ENCODE measurements around the gene RFESD. TPM values are rescaled to one million over a fixed set of nuclear protein-coding genes. Genes with fewer than 3 reads are reported as not detected.
"Not testable (repeated sequence)": the region's sequence is repeated elsewhere in the genome, so short reads cannot be mapped to it uniquely, and the experiment has no call there.

RFESD gene
- total and polyA plus RNA-seq, 5 experiments from 2014 or later = 5.6 to 13.4 (median 9.3) TPM

GRCh38 chr5:95631991-95632675 lies 14.4 kb upstream of the RFESD start:
- H3K4me1 Mint-ChIP-seq = peaks cover 12 to 30% (median 20%) of the 10 kb centered on the region in 4 donors
- H3K4me3 Mint-ChIP-seq = peak overlapping the region in 8 of 10 donors; percentile 20 to 79 (median 44)
- no peaks in the 10 kb centered on the region for H3K27me3 Mint-ChIP-seq
- H3K9me3 Mint-ChIP-seq = peaks cover 0 to 6% (median 0%) of the 10 kb centered on the region in 9 donors
- ATAC-seq (peak; percentile 100), DNase-seq (peak in 9 of 10 donors; percentile 37 to 81 (median 61))
- POLR2A ChIA-PET = interaction anchor here (1.4 to 2.7 kb wide), 4 partner anchors 10 to 177 kb away, joined by 3 to 30 read pairs (median 16); partner anchors contain the start of gene RFESD
- H3K27ac Mint-ChIP-seq = peak overlapping the region; percentile 84 to 96 (median 92)
- H3K36me3 Mint-ChIP-seq = peaks cover 0 to 5% (median 2%) of the 10 kb centered on the region in 3 donors

DNA sequence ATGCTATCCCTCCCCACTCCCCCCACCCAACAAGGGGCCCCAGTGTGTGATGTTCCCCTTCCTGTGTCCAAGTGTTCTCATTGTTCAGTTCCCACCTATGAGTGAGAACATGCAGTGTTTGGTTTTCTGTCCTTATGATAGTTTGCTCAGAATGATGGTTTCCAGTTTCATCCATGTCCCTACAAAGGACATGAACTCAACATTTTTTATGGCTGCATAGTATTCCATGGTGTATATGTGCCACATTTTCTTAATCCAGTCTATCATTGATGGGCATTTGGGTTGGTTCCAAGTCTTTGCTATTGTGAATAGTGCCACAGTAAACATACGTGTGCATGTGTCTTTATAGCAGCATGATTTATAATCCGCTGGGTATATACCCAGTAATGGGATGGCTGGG lies 13.6 kb upstream of the RFESD start:
- POLR2A ChIA-PET = interaction anchor here (2.2 to 2.7 kb wide), 2 partner anchors 11 to 13 kb away, joined by 27 to 30 read pairs; partner anchors contain the start of gene RFESD
- not testable (repeated sequence) for H3K4me3 Mint-ChIP-seq

GRCh38 chr5:95633671-95634070 lies 12.9 kb upstream of the RFESD start:
- Mint-ChIP-seq H3K4me3 (no peak overlapping the region), H3K36me3 (peaks cover 0 to 5% (median 2%) of the 10 kb centered on the region in 3 donors), H3K27me3 (peaks cover 0 to 1% (median 0%) of the 10 kb centered on the region in 5 donors), H3K4me1 (peaks cover 12 to 30% (median 20%) of the 10 kb centered on the region in 4 donors), H3K27ac (no peak overlapping the region), H3K9me3 (peaks cover 0 to 6% (median 0%) of the 10 kb centered on the region in 9 donors)
- no peak for ATAC-seq
- POLR2A ChIA-PET = interaction anchor here (1.0 kb wide), 1 partner anchor 9 kb away, joined by 4 read pairs; no protein-coding TSS in a partner anchor
- no peak for DNase-seq

More for the DNA sequence above, 13.6 kb upstream of the RFESD start:
- not testable (repeated sequence) for H3K27me3 Mint-ChIP-seq, DNase-seq, H3K9me3 Mint-ChIP-seq, H3K36me3 Mint-ChIP-seq, ATAC-seq
- Mint-ChIP-seq H3K4me1 (peaks cover 12 to 30% (median 20%) of the 10 kb centered on the region in 4 donors), H3K27ac (peak overlapping the region in 2 of 10 donors; percentile 15 to 60)

DNA sequence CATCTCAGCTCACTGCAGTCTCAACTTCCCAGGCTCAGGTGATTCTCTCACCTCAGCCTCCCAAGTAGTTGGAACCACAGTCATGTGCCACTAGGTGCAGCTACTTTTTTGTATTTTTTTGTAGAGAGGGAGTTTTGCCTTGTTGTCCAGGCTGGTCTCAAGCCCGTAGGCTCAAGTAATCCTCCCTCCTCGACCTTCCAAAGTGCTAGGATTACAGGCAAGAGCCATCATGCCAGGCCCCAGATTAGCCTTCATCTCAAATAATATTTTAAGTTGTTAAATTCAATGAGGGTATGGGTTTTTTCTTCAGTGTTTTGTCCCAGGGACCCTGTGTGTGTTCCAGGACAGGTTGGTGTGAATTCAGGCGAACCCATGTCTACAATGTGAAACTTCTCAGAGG lies 12.5 kb upstream of the RFESD start:
- Mint-ChIP-seq H3K27ac (no peak overlapping the region), H3K9me3 (peaks cover 0 to 6% (median 0%) of the 10 kb centered on the region in 9 donors), H3K27me3 (peaks cover 0 to 1% (median 0%) of the 10 kb centered on the region in 5 donors), H3K4me3 (no peak overlapping the region), H3K36me3 (peaks cover 0 to 5% (median 2%) of the 10 kb centered on the region in 3 donors), H3K4me1 (peaks cover 12 to 30% (median 20%) of the 10 kb centered on the region in 4 donors)
- no peak for ATAC-seq
- no peak for DNase-seq
- POLR2A ChIA-PET = interaction anchor here (1.0 kb wide), 1 partner anchor 8 kb away, joined by 4 read pairs; no protein-coding TSS in a partner anchor

DNA sequence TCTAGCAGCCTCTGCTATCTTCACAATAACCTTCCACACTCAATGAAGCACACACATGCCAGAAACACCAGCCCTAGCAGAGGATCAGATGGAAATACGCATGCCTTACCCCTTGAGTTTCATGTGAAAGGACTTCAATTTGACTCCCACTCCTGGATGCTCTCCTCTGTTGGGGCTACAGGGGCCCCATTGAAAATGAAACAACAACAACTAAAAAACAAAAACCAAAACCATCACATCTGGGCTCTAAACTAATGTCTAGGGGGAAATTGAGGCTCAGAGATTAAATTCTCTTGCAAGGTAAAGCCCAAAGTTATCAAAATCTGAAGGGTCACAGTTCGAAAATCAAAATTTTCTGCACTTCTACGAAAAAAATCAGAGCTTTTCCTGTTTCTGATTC lies 7.9 kb upstream of the RFESD start:
- no peak overlapping the region for H3K27ac Mint-ChIP-seq
- POLR2A ChIA-PET = interaction anchor here (1.1 kb wide), 1 partner anchor 16 kb away, joined by 5 read pairs; no protein-coding TSS in a partner anchor
- H3K4me1 Mint-ChIP-seq = peaks cover 0 to 2% (median under 1%) of the 10 kb centered on the region in 4 donors
- DNase-seq (no peak), ATAC-seq (no peak)
- H3K9me3 Mint-ChIP-seq = no peaks in the 10 kb centered on the region
- H3K4me3 Mint-ChIP-seq = no peak overlapping the region
- peaks cover 0 to 1% (median 0%) of the 10 kb centered on the region in 5 donors for H3K27me3 Mint-ChIP-seq
- no peaks in the 10 kb centered on the region for H3K36me3 Mint-ChIP-seq

DNA sequence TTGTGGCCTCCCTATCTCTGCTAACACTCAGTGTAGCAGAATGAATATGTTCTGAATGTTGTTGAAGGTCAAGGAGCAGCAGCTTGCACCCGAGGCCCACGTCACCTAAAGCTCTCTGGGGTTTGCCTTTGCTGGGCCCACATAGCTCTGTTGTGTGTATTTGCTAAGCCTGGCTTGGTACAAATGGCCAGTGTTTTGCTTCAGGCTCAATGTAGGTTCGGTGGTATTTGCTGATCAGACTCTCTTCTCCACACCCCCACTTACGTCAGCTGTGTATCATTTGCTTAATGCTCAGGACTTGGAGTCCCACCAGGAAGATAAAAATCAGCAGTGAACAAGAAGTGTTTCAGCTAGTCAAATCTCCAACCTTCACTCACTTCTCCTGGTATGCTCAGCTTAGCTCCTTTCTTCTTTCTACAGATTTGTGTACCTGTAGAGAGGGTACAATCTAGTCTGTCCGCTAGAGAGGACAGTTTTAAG lies 4.8 kb upstream of the RFESD start:
- DNase-seq = no peak
- H3K4me1 Mint-ChIP-seq = peaks cover 4 to 20% (median 13%) of the 10 kb centered on the region in 4 donors
- H3K27ac Mint-ChIP-seq = no peak overlapping the region
- no peaks in the 10 kb centered on the region for H3K9me3 Mint-ChIP-seq
- no peak for ATAC-seq
- H3K36me3 Mint-ChIP-seq = no peaks in the 10 kb centered on the region
- H3K4me3 Mint-ChIP-seq = no peak overlapping the region
- H3K27me3 Mint-ChIP-seq = peaks cover 0 to 1% (median 0%) of the 10 kb centered on the region in 5 donors
- POLR2A ChIA-PET = interaction anchor here (1.1 kb wide), 1 partner anchor 8 kb away, joined by 4 read pairs; no protein-coding TSS in a partner anchor

DNA sequence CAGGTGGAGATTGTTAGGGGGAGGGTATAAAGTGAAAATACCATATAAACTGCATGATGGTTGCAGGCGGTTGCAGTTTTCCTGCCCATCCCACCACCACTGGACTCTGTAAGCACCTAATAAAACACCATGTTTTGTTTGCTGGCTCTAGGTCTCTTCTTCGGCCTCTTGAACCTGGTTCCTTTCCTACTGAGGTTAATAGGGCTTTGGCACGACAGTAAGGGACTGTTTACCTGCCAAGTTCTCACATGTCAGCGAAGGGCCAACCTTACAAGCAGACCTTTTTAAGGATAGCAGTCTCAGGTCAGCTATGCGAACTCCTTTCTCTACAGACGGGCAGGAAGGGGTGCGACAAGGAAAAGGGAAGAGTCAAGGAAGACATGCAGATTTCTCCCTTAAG lies 3.4 kb upstream of the RFESD start:
- H3K27ac Mint-ChIP-seq = no peak overlapping the region
- POLR2A ChIA-PET = interaction anchor here (0.8 to 1.1 kb wide), 2 partner anchors 9 to 11 kb away, joined by 3 to 4 read pairs; no protein-coding TSS in a partner anchor

DNA sequence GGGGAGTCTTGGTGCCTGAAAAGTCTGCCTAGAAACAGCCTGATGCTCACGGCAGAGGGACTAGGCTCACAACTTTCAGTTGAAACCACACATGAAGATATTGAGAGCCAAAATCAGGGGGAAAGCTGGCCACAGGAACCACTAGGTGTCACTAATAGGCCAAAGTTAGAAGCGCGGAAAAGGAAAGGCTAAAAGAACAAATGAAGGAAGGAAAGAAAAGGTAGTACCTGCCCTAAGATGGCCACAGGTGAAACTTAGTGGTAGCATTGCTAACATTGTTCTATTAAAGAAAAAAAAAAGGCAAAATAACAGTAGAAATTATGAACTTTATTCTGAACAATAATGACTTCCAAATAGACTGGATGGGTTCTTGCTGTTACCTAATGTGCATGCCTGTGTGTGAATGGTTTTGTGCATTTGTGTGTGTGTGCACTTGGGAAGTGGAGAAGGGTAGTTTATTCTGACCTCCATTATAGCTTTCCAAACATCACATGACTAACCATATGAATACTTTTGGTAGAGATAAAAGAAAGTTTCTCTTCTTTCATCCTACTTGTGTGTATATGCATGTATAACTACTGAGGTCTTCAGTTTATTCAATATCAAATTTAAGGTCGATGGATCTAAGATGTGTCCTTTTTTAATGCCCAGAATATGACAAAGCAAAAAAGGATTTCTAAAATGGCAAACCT lies 2.1 kb upstream of the RFESD start:
- Mint-ChIP-seq H3K9me3 (no peaks in the 10 kb centered on the region), H3K36me3 (no peaks in the 10 kb centered on the region), H3K4me3 (peak overlapping the region in 8 of 10 donors; percentile 3 to 46 (median 8)), H3K27me3 (no peaks in the 10 kb centered on the region), H3K27ac (peak overlapping the region; percentile 9 to 91 (median 66)), H3K4me1 (peaks cover 4 to 36% (median 23%) of the 10 kb centered on the region in 4 donors)
- DNase-seq (peak in 8 of 10 donors; percentile 8 to 67 (median 45)), ATAC-seq (peak in 1 of 2 donors; percentile 15)
- POLR2A ChIA-PET = interaction anchor here (1.0 to 3.3 kb wide), 4 partner anchors 8 to 22 kb away, joined by 4 to 27 read pairs (median 6); no protein-coding TSS in a partner anchor

More for the DNA sequence above, 3.4 kb upstream of the RFESD start:
- peaks cover 0 to 1% (median 0%) of the 10 kb centered on the region in 5 donors for H3K27me3 Mint-ChIP-seq
- H3K4me3 Mint-ChIP-seq = no peak overlapping the region
- H3K4me1 Mint-ChIP-seq = peaks cover 4 to 30% (median 19%) of the 10 kb centered on the region in 4 donors
- ATAC-seq = no peak
- no peaks in the 10 kb centered on the region for H3K9me3 Mint-ChIP-seq
- no peaks in the 10 kb centered on the region for H3K36me3 Mint-ChIP-seq
- no peak for DNase-seq

DNA sequence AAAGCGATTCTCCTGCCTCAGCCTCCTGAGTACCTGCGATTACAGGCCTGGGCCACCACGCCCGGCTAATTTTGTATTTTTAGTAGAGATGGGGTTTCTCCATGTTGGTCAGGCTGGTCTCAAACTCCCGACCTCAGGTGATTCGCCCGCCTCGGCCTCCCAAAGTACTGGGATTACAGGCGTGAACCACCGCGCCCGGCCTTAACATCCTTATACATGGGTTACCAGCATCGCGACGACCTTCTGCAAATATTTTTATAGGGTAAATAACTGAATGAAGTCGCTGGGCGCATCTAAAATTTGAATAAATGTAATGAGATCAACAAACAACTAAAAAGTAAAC lies 380 bp upstream of the RFESD start:
- POLR2A ChIA-PET = interaction anchor here (0.6 to 3.3 kb wide), 12 partner anchors 9 to 1153 kb away, joined by 3 to 27 read pairs (median 6); partner anchors contain the start of genes GLRX and GPR150
- H3K4me3 Mint-ChIP-seq = peak overlapping the region; percentile 84 to 94 (median 88)
- not testable (repeated sequence) for H3K36me3 Mint-ChIP-seq

DNA sequence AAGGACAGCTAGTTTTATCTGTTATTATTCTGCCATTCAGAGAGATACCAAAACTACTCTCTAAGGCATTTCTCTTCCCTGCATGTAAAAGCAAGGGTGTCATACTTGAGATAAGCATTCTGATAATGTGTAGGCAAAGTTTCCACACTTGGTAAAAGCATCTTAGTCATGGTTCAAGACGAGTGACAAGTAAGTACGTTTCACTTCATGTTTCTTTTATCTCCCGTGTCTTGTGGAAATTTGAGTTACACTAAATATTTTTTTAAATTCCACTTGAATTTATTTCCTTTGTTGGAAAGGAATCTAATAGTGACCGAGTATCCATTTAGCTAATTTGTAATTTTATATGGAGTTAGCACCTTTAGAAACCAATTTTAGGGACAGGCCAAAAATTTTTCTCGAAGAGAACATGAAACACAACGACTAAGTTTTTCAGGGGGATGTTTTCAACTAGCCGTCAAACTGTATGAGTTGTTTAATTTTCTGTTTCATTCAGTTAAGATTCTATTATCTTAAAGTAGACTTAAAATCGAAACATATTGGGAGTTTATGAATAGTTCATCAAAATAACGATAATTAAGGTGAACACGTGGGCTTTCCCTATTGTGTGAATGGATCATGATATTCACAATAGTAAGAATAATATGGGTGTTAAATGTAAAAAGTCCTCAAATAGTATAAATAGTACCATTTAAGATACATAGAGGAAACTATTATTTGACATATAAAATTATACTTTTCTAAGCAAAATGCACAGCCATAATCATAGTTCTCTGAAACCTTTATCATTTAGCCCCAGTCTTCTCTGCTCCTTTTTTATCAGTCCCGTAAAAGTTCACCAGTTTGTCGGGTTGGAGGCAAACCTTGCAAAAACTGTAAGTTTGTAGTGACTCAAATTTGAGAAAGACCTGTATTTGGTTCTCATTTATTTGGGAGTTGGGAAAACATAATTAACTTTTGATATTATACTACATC lies 1.6 kb downstream of the RFESD start:
- Mint-ChIP-seq H3K9me3 (no peaks in the 10 kb centered on the region), H3K27me3 (no peaks in the 10 kb centered on the region), H3K36me3 (peaks cover 7 to 16% (median 8%) of the 10 kb centered on the region in 3 donors), H3K4me3 (peak overlapping the region in 5 of 10 donors; percentile 22 to 91 (median 48)), H3K27ac (peak overlapping the region in 2 of 10 donors; percentile 16 to 36), H3K4me1 (peaks cover 9 to 41% (median 26%) of the 10 kb centered on the region in 4 donors)
- POLR2A ChIA-PET = interaction anchor here (1.4 to 3.3 kb wide), 6 partner anchors 11 to 93 kb away, joined by 3 to 27 read pairs (median 8); partner anchors contain the start of genes ARSK, GPR150 and SKIC3
- ATAC-seq (no peak), DNase-seq (no peak)

More for the DNA sequence above, 380 bp upstream of the RFESD start:
- H3K27me3 Mint-ChIP-seq, H3K9me3 Mint-ChIP-seq, ATAC-seq, DNase-seq: not testable (repeated sequence)
- H3K4me1 Mint-ChIP-seq = peaks cover 9 to 41% (median 26%) of the 10 kb centered on the region in 4 donors
- peak overlapping the region; percentile 71 to 97 (median 94) for H3K27ac Mint-ChIP-seq

DNA sequence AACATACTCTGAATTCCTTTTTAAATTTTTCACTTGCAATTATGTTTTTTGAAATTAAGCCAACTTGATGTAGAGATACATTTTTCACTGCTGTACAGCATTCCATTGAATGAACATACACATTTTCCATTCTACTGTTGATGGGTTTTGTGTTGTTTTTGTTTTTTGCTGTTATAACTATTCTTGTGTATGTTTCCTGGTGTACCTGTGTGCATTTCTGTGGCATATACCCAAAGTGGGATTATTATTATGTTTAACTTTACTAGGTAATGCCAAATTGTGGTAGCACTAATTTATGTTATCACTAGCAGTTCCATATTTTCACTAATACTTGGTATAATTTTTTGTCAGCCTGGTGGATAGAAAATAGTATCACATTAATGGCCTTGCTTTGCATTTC lies 2.7 kb downstream of the RFESD start:
- Mint-ChIP-seq H3K4me3 (no peak overlapping the region), H3K27ac (no peak overlapping the region), H3K4me1 (peaks cover 6 to 37% (median 21%) of the 10 kb centered on the region in 4 donors), H3K9me3 (no peaks in the 10 kb centered on the region), H3K36me3 (peaks cover 7 to 25% (median 8%) of the 10 kb centered on the region in 3 donors), H3K27me3 (no peaks in the 10 kb centered on the region)
- ATAC-seq (no peak), DNase-seq (no peak)
- POLR2A ChIA-PET = no interaction called here
